Measurements from ENCODE around the gene MCHR1.

The MCHR1 gene

DNA sequence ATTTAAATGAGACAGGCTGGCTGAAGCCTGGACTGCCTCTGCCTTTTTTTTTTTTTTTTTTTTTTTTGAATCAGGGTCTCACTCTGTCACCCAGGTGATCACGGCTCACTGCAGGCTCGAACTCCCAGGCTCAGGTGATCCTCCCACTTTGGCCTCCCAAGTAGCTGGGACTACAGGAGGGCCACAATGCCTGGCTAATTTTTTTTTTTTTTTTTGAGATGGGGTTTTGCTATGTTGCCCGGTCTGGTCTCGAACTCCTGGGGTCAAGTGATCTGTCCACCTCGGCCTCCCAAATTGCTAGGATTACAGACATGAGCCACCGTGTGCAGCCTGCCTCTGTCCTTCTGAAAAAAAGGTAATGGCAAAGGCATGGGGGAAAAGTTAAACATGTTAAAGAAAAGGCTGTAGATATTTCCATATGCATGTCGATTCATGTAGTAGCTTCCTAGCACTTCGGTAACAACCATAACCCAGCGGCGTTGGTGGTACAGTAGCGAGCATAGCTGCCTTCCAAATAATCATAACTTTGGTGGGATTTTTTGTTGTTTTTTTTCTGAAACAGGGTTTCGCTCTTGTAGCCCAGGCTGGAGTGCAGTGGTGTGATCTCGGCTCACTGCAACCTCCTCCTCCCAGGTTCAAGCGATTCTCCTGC is 48.8 kb downstream of the MCHR1 start:
- no peak for DNase-seq

DNA sequence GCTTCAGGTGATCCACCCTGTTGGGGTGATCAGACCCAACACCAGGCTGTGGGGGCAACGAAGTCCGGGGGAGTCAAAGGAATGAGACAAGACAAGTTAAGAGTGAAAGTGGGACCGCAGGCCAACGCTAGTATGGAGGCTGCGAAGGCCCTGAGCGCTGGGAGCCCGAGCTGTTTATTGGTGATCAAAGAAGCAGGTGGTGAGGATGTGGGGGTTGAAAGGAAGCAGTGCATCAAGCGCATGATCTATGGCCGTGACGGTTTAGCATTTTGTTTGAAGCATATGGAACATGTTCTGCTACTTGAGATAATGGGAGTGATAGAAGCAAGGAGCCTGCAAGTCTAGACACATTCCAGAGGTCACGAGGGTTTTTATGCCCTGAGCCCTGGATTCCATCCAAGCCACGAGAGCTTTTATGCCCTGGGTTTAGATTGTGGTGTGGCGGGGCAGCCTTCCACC is 49.5 kb downstream of the MCHR1 start:
- peak; percentile 48 to 64 for DNase-seq

DNA sequence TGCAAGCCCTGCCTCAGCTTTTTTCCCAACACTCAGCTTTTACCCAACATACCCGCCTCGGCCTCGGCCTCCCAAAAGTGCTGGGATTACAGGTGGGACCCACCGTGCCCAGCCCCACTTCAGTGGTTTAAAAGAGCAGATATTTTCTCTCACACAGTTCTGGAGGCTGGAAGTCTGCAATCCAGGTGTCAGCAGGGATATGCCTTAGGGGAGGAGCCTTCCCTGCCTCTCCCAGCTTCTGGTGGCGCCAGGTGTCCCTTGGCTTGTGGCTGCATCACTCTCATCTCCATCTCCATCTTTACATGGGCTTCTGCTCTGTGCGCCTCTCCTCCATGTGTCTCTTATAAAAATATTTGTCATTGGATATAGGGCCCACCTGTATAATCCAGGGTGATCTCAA is 50.0 kb downstream of the MCHR1 start:
- DNase-seq: no peak

Data from NCI-H187 (cell line).